GM23338 (cell line): Measurements from ENCODE around the gene ZYG11A. TPM values are rescaled to one million over a fixed set of nuclear protein-coding genes. Genes with fewer than 3 reads are reported as not detected.

Experiments used
- ATAC-seq: fragments of 200-7000 bp; cut with Tn5 transposase; 3 replicates; pipeline ENCODE4 v1.9.1; 2020
- DNase-seq: peaks from one replicate; pipeline ENCODE4 v3.0.0-alpha.2; 2015; ENCODE audit warnings: low spot score
- H2AFZ ChIP-seq: fragments of 200-600 bp; sonication (generic); 2 replicates; pipeline ENCODE4 v1.8.0; 2016; ENCODE audit warnings: antibody characterized with exemption, mild to moderate bottlenecking, moderate library complexity
- H3F3A ChIP-seq: fragments of 200-600 bp; sonication (generic); replicated peaks from 2 replicates; pipeline ENCODE4 v1.8.0; 2017; ENCODE audit warnings: antibody characterized with exemption, mixed run types, low read depth
- H3K27ac ChIP-seq: fragments of 200-600 bp; sonication (generic); 2 replicates; pipeline ENCODE4 v1.6.1; 2016; ENCODE audit warnings: low read depth
- H3K27me3 ChIP-seq: fragments of 200-600 bp; sonication (generic); 2 replicates; pipeline ENCODE4 v1.8.0; 2016; ENCODE audit warnings: mild to moderate bottlenecking, mixed run types, moderate library complexity; ENCODE audit not compliant: insufficient read depth
- H3K36me3 ChIP-seq: fragments of 200-600 bp; sonication (generic); 2 replicates; pipeline ENCODE4 v1.8.0; 2016; ENCODE audit warnings: mild to moderate bottlenecking; ENCODE audit not compliant: insufficient read depth
- H3K4me1 ChIP-seq: fragments of 200-600 bp; sonication (generic); 2 replicates; pipeline ENCODE4 v1.8.0; 2016; ENCODE audit warnings: mild to moderate bottlenecking, moderate library complexity; ENCODE audit not compliant: insufficient read depth
- H3K4me2 ChIP-seq: fragments of 200-600 bp; sonication (generic); 2 replicates; pipeline ENCODE4 v1.7.1; 2017; ENCODE audit warnings: mixed run types
- H3K4me3 ChIP-seq: fragments of 200-600 bp; sonication (generic); 2 replicates; pipeline ENCODE4 v1.6.1; 2016; ENCODE audit warnings: mixed run types
- H3K79me2 ChIP-seq: fragments of 200-600 bp; sonication (generic); replicated peaks from 2 replicates; pipeline ENCODE4 v1.8.0; 2017; ENCODE audit warnings: mild to moderate bottlenecking; ENCODE audit not compliant: insufficient read depth
- H3K9me2 ChIP-seq: fragments of 200-600 bp; sonication (generic); 2 replicates; pipeline ENCODE4 v1.8.0; 2017; ENCODE audit not compliant: insufficient read depth
- H4K20me1 ChIP-seq: fragments of 200-600 bp; sonication (generic); replicated peaks from 2 replicates; pipeline ENCODE4 v1.8.0; 2017; ENCODE audit warnings: mild to moderate bottlenecking; ENCODE audit not compliant: insufficient read depth
- H3K27ac Mint-ChIP-seq: 2 replicates; pipeline ENCODE4 v1.8.0; 2020; ENCODE audit warnings: inconsistent platforms, mild to moderate bottlenecking, moderate library complexity, mixed read lengths
- H3K27me3 Mint-ChIP-seq: 3 replicates; pipeline ENCODE4 v1.8.0; 2022; ENCODE audit warnings: low read depth, mild to moderate bottlenecking, moderate library complexity, mixed read lengths, inconsistent platforms; ENCODE audit not compliant: insufficient read depth, poor library complexity
- H3K36me3 Mint-ChIP-seq: 3 replicates; pipeline ENCODE4 v1.8.0; 2021; ENCODE audit warnings: low read depth, mild to moderate bottlenecking, inconsistent platforms, moderate library complexity, mixed read lengths
- H3K4me1 Mint-ChIP-seq: 3 replicates; pipeline ENCODE4 v1.8.0; 2020; ENCODE audit warnings: mild to moderate bottlenecking, inconsistent platforms, mixed read lengths
- H3K4me3 Mint-ChIP-seq: 3 replicates; pipeline ENCODE4 v1.8.0; 2021; ENCODE audit warnings: moderate library complexity, mild to moderate bottlenecking, inconsistent platforms, mixed read lengths
- H3K9me3 Mint-ChIP-seq: 3 replicates; pipeline ENCODE4 v1.8.0; 2020; ENCODE audit warnings: moderate library complexity, mild to moderate bottlenecking, inconsistent platforms, mixed read lengths
- CREB1 ChIP-seq: fragments of 250-450 bp; sonication (Bioruptor Pico); IDR thresholded peaks from 2 replicates; pipeline ENCODE4 v1.5.0; 2020; ENCODE audit warnings: low read depth, mild to moderate bottlenecking, moderate library complexity
- CTCF ChIP-seq, 2 experiments: fragments of 200-600 bp in 1 of 2; sonication (generic) in 1 of 2; conservative IDR thresholded peaks; 2 replicates each; pipeline versions ENCODE4 v1.5.1 to v1.6.1; 2016 to 2017; ENCODE audit warnings: antibody characterized with exemption in 2 of 2, low read depth in 2 of 2, mild to moderate bottlenecking in 2 of 2, moderate library complexity in 1 of 2
- ETS1 ChIP-seq: IDR thresholded peaks from 2 replicates; pipeline ENCODE4 v1.6.1; 2016; ENCODE audit warnings: antibody characterized with exemption
- EZH2phosphoT487 ChIP-seq: fragments of 200-600 bp; sonication (generic); IDR thresholded peaks from one replicate; pipeline ENCODE4 v1.8.1; 2018; ENCODE audit warnings: antibody characterized with exemption; ENCODE audit not compliant: unreplicated experiment
- JUNB ChIP-seq: IDR thresholded peaks from one replicate; pipeline ENCODE4 v1.6.1; 2016; ENCODE audit warnings: antibody characterized with exemption; ENCODE audit not compliant: unreplicated experiment
- NANOG ChIP-seq: IDR thresholded peaks from 2 replicates; pipeline ENCODE4 v1.6.1; 2016; ENCODE audit warnings: antibody characterized with exemption, borderline replicate concordance
- REST ChIP-seq: IDR thresholded peaks from one replicate; pipeline ENCODE4 v1.6.1; 2018; ENCODE audit warnings: antibody characterized with exemption; ENCODE audit not compliant: unreplicated experiment
- STAT1 ChIP-seq: IDR thresholded peaks from one replicate; pipeline ENCODE4 v1.6.1; 2016; ENCODE audit warnings: antibody characterized with exemption; ENCODE audit not compliant: unreplicated experiment
- ZNF331 ChIP-seq: fragments of 250-450 bp; sonication (Bioruptor Pico); IDR thresholded peaks from 2 replicates; pipeline ENCODE4 v1.5.0; 2020; ENCODE audit warnings: low read depth, mild to moderate bottlenecking, moderate library complexity
- polyA plus RNA-seq: library from polyadenylated mRNA; unstranded; fragments of >200 nt; fragmentation: Nextera tagmentation; extraction: Ambion mirVana; gene quantifications from 2 replicates; pipeline ENCODE4 v1.2.1, GENCODE V29; 2016
- total RNA-seq: library from RNA; depleted of rRNA; stranded (reverse); fragments of >200 nt; shearing (Covaris generic); gene quantifications from 2 replicates; pipeline ENCODE4 v1.2.3, GENCODE V29; 2014

Gene ZYG11A
- total and polyA plus RNA-seq, 2 experiments from 2014 or later, result 1.3 to 4.8 TPM

- TF ChIP-seq CTCF (conservative IDR thresholded peaks at IDR 0.05; ENCODE audit: low read depth in 2 of 2), result no peak
- no peak for TF ChIP-seq REST
- TF ChIP-seq ZNF331 (CRISPR knock-in tag), result no peak
- TF ChIP-seq NANOG, result no peak
- no peak for TF ChIP-seq STAT1
- TF ChIP-seq ETS1, result no peak
Measured at GRCh38 chr1:52937433-52938182, 95.0 kb downstream of the ZYG11A start (continued).

GRCh38 chr1:52938183-52938451, 95.6 kb downstream of the ZYG11A start:
- Histone ChIP-seq H4K20me1 (no peaks in the 10 kb centered on the region), H2AFZ (no peak overlapping the region), H3K27ac (no peak overlapping the region), H3K9me2 (no peaks in the 10 kb centered on the region), H3K4me2 (no peak overlapping the region), H3F3A (no peaks in the 10 kb centered on the region), H3K4me3 (no peak overlapping the region), H3K4me1 (no peaks in the 10 kb centered on the region), H3K79me2 (no peaks in the 10 kb centered on the region), H3K36me3 (no peaks in the 10 kb centered on the region), H3K27me3 (no peaks in the 10 kb centered on the region)
- Mint-ChIP-seq H3K27me3 (peaks cover 2% of the 10 kb centered on the region), H3K27ac (no peak overlapping the region), H3K4me3 (no peak overlapping the region), H3K9me3 (no peaks in the 10 kb centered on the region), H3K36me3 (no peaks in the 10 kb centered on the region), H3K4me1 (peaks cover 4% of the 10 kb centered on the region; the same call in 2 of the 3 replicates)
- TF ChIP-seq JUNB, result no peak
- no peak for TF ChIP-seq CREB1 (CRISPR knock-in tag)
- TF ChIP-seq EZH2phosphoT487, result no peak
- no peak for DNase-seq
- no peak for ATAC-seq
